Thoracic aorta (tissue), 2 donors: ENCODE measurements around the gene SETD2. TPM values are rescaled to one million over a fixed set of nuclear protein-coding genes. Genes with fewer than 3 reads are reported as not detected.

Experiments
- ATAC-seq: fragments of 150-250 bp; one replicate; pipeline ENCODE4 v1.8.0; 2017; ENCODE audit warnings: low read depth; ENCODE audit not compliant: insufficient number of reproducible peaks, low FRiP score
- DNase-seq: peaks from one replicate; pipeline ENCODE4 v3.0.0-alpha.2; 2020; ENCODE audit warnings: low spot score
- H3K27ac ChIP-seq, 2 donors: fragments of 200-600 bp; sonication (generic); 1 replicate in 1 of 2; 2 replicates in 1 of 2; pipeline ENCODE4 v1.5.1; 2016; ENCODE audit warnings: mild to moderate bottlenecking in 2 of 2, moderate library complexity in 2 of 2
- H3K27me3 ChIP-seq: fragments of 200-600 bp; sonication (generic); replicated peaks from 2 replicates; pipeline ENCODE4 v1.6.0; 2016; ENCODE audit warnings: mild to moderate bottlenecking; ENCODE audit not compliant: insufficient read depth
- H3K36me3 ChIP-seq: fragments of 200-600 bp; sonication (generic); one replicate; pipeline ENCODE4 v1.5.1; 2016
- H3K4me1 ChIP-seq, 2 donors: fragments of 200-600 bp; sonication (generic); 1 replicate in 1 of 2; 2 replicates in 1 of 2; pipeline versions ENCODE4 v1.5.1 to v1.6.0; 2016; ENCODE audit warnings: low read depth in 2 of 2, mild to moderate bottlenecking in 1 of 2; ENCODE audit not compliant: control insufficient read depth in 1 of 2
- H3K4me3 ChIP-seq: fragments of 200-600 bp; sonication (generic); 2 replicates; pipeline ENCODE4 v1.5.1; 2016; ENCODE audit warnings: mild to moderate bottlenecking
- H3K9me3 ChIP-seq: fragments of 200-600 bp; sonication (generic); 2 replicates; pipeline ENCODE4 v1.5.1; 2016
- total RNA-seq, 2 donors: library from RNA; depleted of rRNA; stranded (reverse); fragments of >200 nt; gene quantifications; one replicate each; pipeline versions ENCODE4 v1.1.0 to v1.2.3, GENCODE V29; 2016
- TF ChIP-seq, protein P1 (sequence below): fragments of 200-600 bp; sonication (generic); IDR thresholded peaks from one replicate; pipeline ENCODE4 v1.5.1; 2019; ENCODE audit warnings: antibody characterized with exemption

SETD2 gene
- total RNA-seq, 2 donors from 2014 or later = 44.3 to 78.9 TPM

DNA sequence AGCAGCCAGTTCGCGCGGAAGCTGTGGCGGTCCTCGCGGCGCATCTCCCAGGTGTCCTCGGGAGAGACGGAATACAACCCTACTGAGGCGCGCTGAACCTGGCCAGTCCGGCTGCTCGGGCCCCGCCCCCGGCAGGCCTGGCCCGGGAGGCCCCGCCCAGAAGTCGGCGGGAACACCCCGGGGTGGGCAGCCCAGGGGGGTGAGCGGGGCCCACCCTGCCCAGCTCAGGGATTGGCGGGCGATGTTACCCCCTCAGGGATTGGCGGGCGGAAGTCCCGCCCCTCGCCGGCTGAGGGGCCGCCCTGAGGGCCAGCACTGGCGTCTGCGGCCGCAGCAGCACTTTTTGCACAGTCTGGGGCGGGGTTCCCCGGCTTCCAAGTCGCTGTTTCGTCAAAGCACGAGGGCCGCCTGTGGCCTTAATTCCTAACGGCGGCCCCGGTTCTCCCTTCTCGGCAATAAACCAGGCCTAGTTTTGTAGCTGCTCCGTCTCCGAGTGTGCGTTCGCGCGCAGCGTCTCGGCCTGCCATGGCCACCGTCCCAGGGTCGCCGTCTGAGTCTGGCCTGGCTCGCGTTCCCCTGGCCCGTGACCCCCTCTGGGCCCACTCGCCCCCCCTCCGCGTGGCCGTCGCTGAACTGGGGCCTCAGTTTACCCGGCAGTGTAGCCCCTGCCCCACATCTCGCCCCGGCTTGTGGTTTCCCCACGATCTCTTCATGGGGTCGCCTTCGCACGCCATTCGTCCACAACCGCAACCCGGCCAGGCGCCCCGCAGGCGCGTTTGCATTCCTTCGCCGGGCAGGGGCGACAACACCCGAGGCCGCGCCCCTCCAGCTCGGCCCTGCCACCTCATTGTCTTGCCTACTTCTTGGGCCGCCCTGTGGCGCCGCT, 154.4 kb downstream of the SETD2 start:
- Histone ChIP-seq H3K4me3 (peak overlapping the region; percentile 86), H3K27me3 (no peaks in the 10 kb centered on the region), H3K9me3 (no peaks in the 10 kb centered on the region), H3K4me1 (peaks cover 0 to 9% of the 10 kb centered on the region in 2 donors), H3K27ac (peak overlapping the region; percentile 75 to 84), H3K36me3 (peaks cover 5% of the 10 kb centered on the region)
- ATAC-seq = peak; percentile 76
- peak; percentile 46 for DNase-seq
- TF ChIP-seq, protein P1, sequence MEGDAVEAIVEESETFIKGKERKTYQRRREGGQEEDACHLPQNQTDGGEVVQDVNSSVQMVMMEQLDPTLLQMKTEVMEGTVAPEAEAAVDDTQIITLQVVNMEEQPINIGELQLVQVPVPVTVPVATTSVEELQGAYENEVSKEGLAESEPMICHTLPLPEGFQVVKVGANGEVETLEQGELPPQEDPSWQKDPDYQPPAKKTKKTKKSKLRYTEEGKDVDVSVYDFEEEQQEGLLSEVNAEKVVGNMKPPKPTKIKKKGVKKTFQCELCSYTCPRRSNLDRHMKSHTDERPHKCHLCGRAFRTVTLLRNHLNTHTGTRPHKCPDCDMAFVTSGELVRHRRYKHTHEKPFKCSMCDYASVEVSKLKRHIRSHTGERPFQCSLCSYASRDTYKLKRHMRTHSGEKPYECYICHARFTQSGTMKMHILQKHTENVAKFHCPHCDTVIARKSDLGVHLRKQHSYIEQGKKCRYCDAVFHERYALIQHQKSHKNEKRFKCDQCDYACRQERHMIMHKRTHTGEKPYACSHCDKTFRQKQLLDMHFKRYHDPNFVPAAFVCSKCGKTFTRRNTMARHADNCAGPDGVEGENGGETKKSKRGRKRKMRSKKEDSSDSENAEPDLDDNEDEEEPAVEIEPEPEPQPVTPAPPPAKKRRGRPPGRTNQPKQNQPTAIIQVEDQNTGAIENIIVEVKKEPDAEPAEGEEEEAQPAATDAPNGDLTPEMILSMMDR = no peak

DNA sequence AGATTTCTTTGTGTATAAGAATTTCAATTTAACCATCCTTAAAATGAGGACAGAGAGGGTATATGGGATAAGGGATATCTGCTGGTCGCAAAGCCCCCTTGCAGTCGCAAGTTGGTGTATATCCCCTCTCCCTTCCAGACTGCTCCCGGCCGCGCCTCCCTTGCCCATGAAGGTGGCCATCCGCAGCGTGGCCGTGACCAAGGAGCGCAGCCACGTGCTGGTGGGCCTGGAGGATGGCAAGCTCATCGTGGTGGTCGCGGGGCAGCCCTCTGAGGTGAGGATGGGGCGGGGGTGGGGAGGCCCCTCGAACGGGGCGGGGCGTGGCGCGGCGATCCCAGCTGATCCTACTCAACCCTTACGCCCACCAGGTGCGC, 155.1 kb downstream of the SETD2 start:
- DNase-seq (no peak), ATAC-seq (no peak)
- TF ChIP-seq, protein P1 = no peak
- Histone ChIP-seq H3K4me1 (peaks cover 0 to 9% of the 10 kb centered on the region in 2 donors), H3K36me3 (peaks cover 8% of the 10 kb centered on the region), H3K27ac (peak overlapping the region; percentile 27 to 75), H3K4me3 (peak overlapping the region; percentile 86), H3K9me3 (no peaks in the 10 kb centered on the region), H3K27me3 (no peaks in the 10 kb centered on the region)

DNA sequence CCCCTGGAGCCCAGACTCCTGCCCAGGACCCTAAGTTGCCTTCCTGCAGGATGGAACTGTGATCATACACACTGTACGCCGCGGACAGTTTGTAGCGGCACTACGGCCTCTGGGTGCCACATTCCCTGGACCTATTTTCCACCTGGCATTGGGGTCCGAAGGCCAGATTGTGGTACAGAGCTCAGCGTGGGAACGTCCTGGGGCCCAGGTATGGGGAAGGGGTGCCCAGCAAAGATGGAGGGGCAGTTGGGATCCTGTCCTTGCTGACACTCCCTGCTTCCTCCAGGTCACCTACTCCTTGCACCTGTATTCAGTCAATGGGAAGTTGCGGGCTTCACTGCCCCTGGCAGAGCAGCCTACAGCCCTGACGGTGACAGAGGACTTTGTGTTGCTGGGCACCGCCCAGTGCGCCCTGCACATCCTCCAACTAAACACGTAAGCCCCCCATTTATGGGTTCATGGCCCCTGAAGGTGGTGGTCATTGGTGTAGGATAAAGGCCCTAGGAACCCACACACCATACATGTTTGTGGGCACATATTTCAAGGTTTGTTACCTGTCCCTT, 155.6 kb downstream of the SETD2 start:
- H3K27ac ChIP-seq = peak overlapping the region in 1 of 2 donors; percentile 27

DNA sequence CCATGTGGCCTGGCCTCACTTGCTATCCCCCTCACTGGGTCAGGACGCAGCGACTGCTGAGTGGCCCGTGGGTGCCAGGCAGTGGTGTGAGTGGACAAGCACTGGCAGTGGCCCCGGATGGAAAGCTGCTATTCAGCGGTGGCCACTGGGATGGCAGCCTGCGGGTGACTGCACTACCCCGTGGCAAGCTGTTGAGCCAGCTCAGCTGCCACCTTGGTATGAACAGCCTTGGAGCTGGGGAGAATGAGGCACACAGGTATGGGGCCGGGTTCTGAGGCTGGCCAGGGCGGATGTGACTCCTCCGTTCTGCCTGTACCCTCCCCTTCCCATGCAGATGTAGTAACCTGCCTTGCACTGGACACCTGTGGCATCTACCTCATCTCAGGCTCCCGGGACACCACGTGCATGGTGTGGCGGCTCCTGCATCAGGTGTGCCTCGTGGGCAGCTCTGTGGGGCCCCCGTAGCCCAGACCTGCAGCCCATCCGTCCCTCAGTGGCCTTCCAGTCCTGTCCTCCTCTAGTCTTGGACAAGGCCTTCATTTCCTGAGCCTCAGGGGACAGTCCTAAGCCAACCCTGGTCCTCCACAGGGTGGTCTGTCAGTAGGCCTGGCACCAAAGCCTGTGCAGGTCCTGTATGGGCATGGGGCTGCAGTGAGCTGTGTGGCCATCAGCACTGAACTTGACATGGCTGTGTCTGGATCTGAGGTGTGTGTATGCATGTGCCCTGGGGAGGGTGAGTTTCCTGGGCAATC, 156.3 kb downstream of the SETD2 start:
- Histone ChIP-seq H3K4me1 (peaks cover 0 to 9% of the 10 kb centered on the region in 2 donors), H3K36me3 (peaks cover 8% of the 10 kb centered on the region), H3K9me3 (no peaks in the 10 kb centered on the region), H3K27ac (no peak overlapping the region), H3K4me3 (no peak overlapping the region), H3K27me3 (no peaks in the 10 kb centered on the region)
- TF ChIP-seq, protein P1 = no peak
- DNase-seq (no peak), ATAC-seq (no peak)

More for the DNA sequence above, 155.6 kb downstream of the SETD2 start:
- DNase-seq (no peak), ATAC-seq (no peak)
- Histone ChIP-seq H3K9me3 (no peaks in the 10 kb centered on the region), H3K36me3 (peaks cover 8% of the 10 kb centered on the region), H3K4me3 (no peak overlapping the region), H3K27me3 (no peaks in the 10 kb centered on the region), H3K4me1 (peaks cover 0 to 9% of the 10 kb centered on the region in 2 donors)
- TF ChIP-seq, protein P1 = no peak

DNA sequence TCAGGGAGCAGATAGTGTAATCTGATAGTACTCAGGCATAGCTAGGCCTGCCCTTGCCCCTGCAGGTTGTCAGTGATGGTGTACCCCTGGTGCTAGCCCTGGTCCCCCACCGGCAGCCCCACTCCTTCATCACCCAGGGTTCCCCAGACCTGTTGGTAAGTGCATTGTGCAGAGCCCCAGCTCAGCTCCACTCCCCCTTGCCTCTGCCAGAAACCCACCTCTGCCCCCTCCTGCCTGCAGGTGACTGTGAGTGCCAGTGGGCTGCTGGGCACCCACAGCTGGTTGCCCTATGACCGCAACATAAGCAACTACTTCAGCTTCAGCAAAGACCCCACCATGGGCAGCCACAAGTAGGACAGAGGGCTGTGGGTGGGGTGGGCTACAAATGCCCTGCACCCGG, 156.9 kb downstream of the SETD2 start:
- Histone ChIP-seq H3K4me1 (peaks cover 0 to 9% of the 10 kb centered on the region in 2 donors), H3K27ac (no peak overlapping the region), H3K4me3 (no peak overlapping the region), H3K36me3 (peaks cover 12% of the 10 kb centered on the region), H3K9me3 (no peaks in the 10 kb centered on the region), H3K27me3 (no peaks in the 10 kb centered on the region)
- TF ChIP-seq, protein P1 = no peak
- DNase-seq (no peak), ATAC-seq (no peak)
